Mucosa of rectum (tissue), 2 donors: ENCODE results near the gene RAX.
"Not testable (repeated sequence)": the region's sequence is repeated elsewhere in the genome, so short reads cannot be mapped to it uniquely, and the experiment has no call there.

ENCODE experiments used
- H3K27ac ChIP-seq, 2 donors: one replicate each; pipeline ENCODE4 v1.7.0; 2013; ENCODE audit warnings: inconsistent platforms in 2 of 2, low read depth in 2 of 2, low read length in 2 of 2
- H3K27me3 ChIP-seq, 2 donors: one replicate each; pipeline ENCODE4 v1.7.0; 2013; ENCODE audit warnings: low read length in 2 of 2; ENCODE audit not compliant: control insufficient read depth in 2 of 2, insufficient read depth in 2 of 2
- H3K36me3 ChIP-seq, 2 donors: one replicate each; pipeline ENCODE4 v1.7.0; 2013; ENCODE audit warnings: low read length in 2 of 2; ENCODE audit not compliant: control insufficient read depth in 2 of 2, insufficient read depth in 2 of 2
- H3K4me1 ChIP-seq, 2 donors: one replicate each; pipeline ENCODE4 v1.7.0; 2013; ENCODE audit warnings: low read length in 2 of 2, mild to moderate bottlenecking in 1 of 2; ENCODE audit not compliant: control insufficient read depth in 2 of 2, insufficient read depth in 2 of 2
- H3K4me3 ChIP-seq, 2 donors: one replicate each; pipeline ENCODE4 v1.7.0; 2013; ENCODE audit warnings: low read length in 2 of 2
- H3K9ac ChIP-seq, 2 donors: one replicate each; pipeline ENCODE4 v1.7.0; 2013; ENCODE audit warnings: low read length in 2 of 2, low read depth in 1 of 2, mild to moderate bottlenecking in 1 of 2
- H3K9me3 ChIP-seq, 2 donors: one replicate each; pipeline ENCODE4 v1.7.0; 2013; ENCODE audit warnings: low read length in 2 of 2; ENCODE audit not compliant: control insufficient read depth in 2 of 2
- donor health status: healthy.
- donor health status: Normal muscosa, but diverticular disease.

The RAX gene

GRCh38 chr18:59266886-59267502, 6.3 kb downstream of the RAX start:
- peaks cover 64 to 72% of the 10 kb centered on the region in 2 donors for H3K27me3 ChIP-seq

GRCh38 chr18:59266459-59266858, 6.8 kb downstream of the RAX start:
- Histone ChIP-seq H3K9me3 (no peaks in the 10 kb centered on the region), H3K27ac (no peak overlapping the region), H3K4me3 (no peak overlapping the region), H3K36me3 (no peaks in the 10 kb centered on the region), H3K9ac (no peak overlapping the region), H3K4me1 (no peaks in the 10 kb centered on the region), H3K27me3 (peaks cover 63 to 68% of the 10 kb centered on the region in 2 donors)

More at GRCh38 chr18:59266886-59267502, 6.3 kb downstream of the RAX start:
- no peak overlapping the region for H3K4me3 ChIP-seq
- H3K36me3 ChIP-seq: no peaks in the 10 kb centered on the region
- no peak overlapping the region for H3K9ac ChIP-seq
- H3K9me3 ChIP-seq: no peaks in the 10 kb centered on the region
- H3K4me1 ChIP-seq: no peaks in the 10 kb centered on the region
- H3K27ac ChIP-seq: no peak overlapping the region

- no peaks in the 10 kb centered on the region for H3K36me3 ChIP-seq
These were observed 7.3 kb downstream of the RAX start for GRCh38 chr18:59265974-59266369.

GRCh38 chr18:59265246-59265973, 7.8 kb downstream of the RAX start:
- Histone ChIP-seq H3K27me3 (peaks cover 55 to 58% of the 10 kb centered on the region in 2 donors), H3K27ac (no peak overlapping the region), H3K4me3 (peak overlapping the region in 1 of 2 donors; percentile 26), H3K9ac (no peak overlapping the region), H3K4me1 (no peaks in the 10 kb centered on the region), H3K36me3 (no peaks in the 10 kb centered on the region), H3K9me3 (no peaks in the 10 kb centered on the region)

More at GRCh38 chr18:59265974-59266369, 7.3 kb downstream of the RAX start:
- Histone ChIP-seq H3K4me1 (no peaks in the 10 kb centered on the region), H3K4me3 (no peak overlapping the region), H3K9ac (no peak overlapping the region), H3K9me3 (no peaks in the 10 kb centered on the region), H3K27me3 (peaks cover 61 to 63% of the 10 kb centered on the region in 2 donors), H3K27ac (no peak overlapping the region)

GRCh38 chr18:59264651-59265245, 8.5 kb downstream of the RAX start:
- H3K4me1 ChIP-seq: no peaks in the 10 kb centered on the region

GRCh38 chr18:59264121-59264571, 9.1 kb downstream of the RAX start:
- H3K27ac ChIP-seq: no peak overlapping the region
- H3K9ac ChIP-seq: no peak overlapping the region
- no peaks in the 10 kb centered on the region for H3K9me3 ChIP-seq
- H3K4me1 ChIP-seq: no peaks in the 10 kb centered on the region
- no peaks in the 10 kb centered on the region for H3K36me3 ChIP-seq
- H3K4me3 ChIP-seq: no peak overlapping the region
- peaks cover 44 to 46% of the 10 kb centered on the region in 2 donors for H3K27me3 ChIP-seq

More at GRCh38 chr18:59264651-59265245, 8.5 kb downstream of the RAX start:
- Histone ChIP-seq H3K9ac (no peak overlapping the region), H3K27ac (no peak overlapping the region), H3K9me3 (no peaks in the 10 kb centered on the region), H3K27me3 (peaks cover 49 to 51% of the 10 kb centered on the region in 2 donors), H3K36me3 (no peaks in the 10 kb centered on the region), H3K4me3 (no peak overlapping the region)

GRCh38 chr18:59263661-59264060, 9.6 kb downstream of the RAX start:
- peaks cover 41 to 44% of the 10 kb centered on the region in 2 donors for H3K27me3 ChIP-seq

GRCh38 chr18:59262243-59262642, 11.0 kb downstream of the RAX start:
- not testable (repeated sequence) for H3K9me3 ChIP-seq, H3K4me1 ChIP-seq, H3K4me3 ChIP-seq, H3K9ac ChIP-seq, H3K36me3 ChIP-seq, H3K27ac ChIP-seq
- peaks cover 28 to 31% of the 10 kb centered on the region in 2 donors for H3K27me3 ChIP-seq

More at GRCh38 chr18:59263661-59264060, 9.6 kb downstream of the RAX start:
- H3K4me1 ChIP-seq: no peaks in the 10 kb centered on the region
- no peak overlapping the region for H3K27ac ChIP-seq
- H3K9ac ChIP-seq: no peak overlapping the region
- no peaks in the 10 kb centered on the region for H3K36me3 ChIP-seq
- H3K4me3 ChIP-seq: no peak overlapping the region
- no peaks in the 10 kb centered on the region for H3K9me3 ChIP-seq

- not testable (repeated sequence) for H3K9ac ChIP-seq, H3K36me3 ChIP-seq, H3K9me3 ChIP-seq, H3K4me1 ChIP-seq, H3K4me3 ChIP-seq, H3K27ac ChIP-seq
- peaks cover 25 to 27% of the 10 kb centered on the region in 2 donors for H3K27me3 ChIP-seq
These were observed 11.4 kb downstream of the RAX start for GRCh38 chr18:59261842-59262241.

GRCh38 chr18:59255491-59255890, 17.8 kb downstream of the RAX start:
- H3K9ac ChIP-seq, H3K27ac ChIP-seq, H3K4me3 ChIP-seq, H3K27me3 ChIP-seq, H3K9me3 ChIP-seq, H3K4me1 ChIP-seq, H3K36me3 ChIP-seq: not testable (repeated sequence)
